ENCODE measurements around the gene HIPK2.

Gene HIPK2

DNA sequence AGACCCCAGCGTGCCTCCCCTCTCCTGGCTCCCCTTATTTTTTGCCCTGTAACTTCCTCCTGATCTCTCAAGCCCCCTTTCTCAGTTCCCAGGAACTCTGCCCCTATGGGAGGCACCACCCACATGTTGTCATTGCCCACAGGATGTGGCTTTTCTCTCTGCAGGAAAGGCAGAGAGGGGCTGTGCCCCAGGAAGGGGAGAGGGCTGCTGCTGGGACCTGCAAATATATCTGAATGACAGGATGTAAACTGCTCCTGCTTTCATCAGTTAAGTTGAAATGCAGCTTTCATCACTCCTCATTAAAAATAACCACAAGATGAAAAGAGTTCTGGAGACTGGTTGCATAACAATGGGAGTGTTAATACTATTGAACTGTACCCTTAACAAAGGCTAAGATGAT, 151.0 kb downstream of the HIPK2 start:
- TF ChIP-seq NFIC (IDR thresholded peaks at IDR 0.05) (no peak), CEBPB (IDR thresholded peaks at IDR 0.05) (no peak), FOXM1 (IDR thresholded peaks at IDR 0.05; ENCODE audit: borderline replicate concordance, low read depth) (no peak), EP300 (IDR thresholded peaks at IDR 0.05; ENCODE audit: borderline replicate concordance) (no peak), YY1 (IDR thresholded peaks at IDR 0.05; ENCODE audit: low read depth) (no peak), TEAD4 (IDR thresholded peaks at IDR 0.05) (no peak)
- TF ChIP-seq, protein P1, sequence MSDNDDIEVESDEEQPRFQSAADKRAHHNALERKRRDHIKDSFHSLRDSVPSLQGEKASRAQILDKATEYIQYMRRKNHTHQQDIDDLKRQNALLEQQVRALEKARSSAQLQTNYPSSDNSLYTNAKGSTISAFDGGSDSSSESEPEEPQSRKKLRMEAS (IDR thresholded peaks at IDR 0.05) = no peak
- TF ChIP-seq, protein P2, sequence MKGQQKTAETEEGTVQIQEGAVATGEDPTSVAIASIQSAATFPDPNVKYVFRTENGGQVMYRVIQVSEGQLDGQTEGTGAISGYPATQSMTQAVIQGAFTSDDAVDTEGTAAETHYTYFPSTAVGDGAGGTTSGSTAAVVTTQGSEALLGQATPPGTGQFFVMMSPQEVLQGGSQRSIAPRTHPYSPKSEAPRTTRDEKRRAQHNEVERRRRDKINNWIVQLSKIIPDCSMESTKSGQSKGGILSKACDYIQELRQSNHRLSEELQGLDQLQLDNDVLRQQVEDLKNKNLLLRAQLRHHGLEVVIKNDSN (IDR thresholded peaks at IDR 0.05) = no peak

GRCh38 chr7:139623518-139623917, 154.3 kb downstream of the HIPK2 start:
- TF ChIP-seq TEAD4 (IDR thresholded peaks at IDR 0.05) (no peak), YY1 (IDR thresholded peaks at IDR 0.05; ENCODE audit: low read depth) (no peak), TAF1 (IDR thresholded peaks at IDR 0.05; ENCODE audit: low read depth) (no peak), REST (IDR thresholded peaks at IDR 0.05; ENCODE audit: low read depth) (no peak), CREB1 (IDR thresholded peaks at IDR 0.05; ENCODE audit: low read depth) (no peak), CEBPB (IDR thresholded peaks at IDR 0.05) (no peak), NFIC (IDR thresholded peaks at IDR 0.05) (no peak), ZBTB7A (IDR thresholded peaks at IDR 0.05; ENCODE audit: low read depth) (no peak), TCF12 (IDR thresholded peaks at IDR 0.05; ENCODE audit: low read depth) (no peak)
- TF ChIP-seq, protein P2 (IDR thresholded peaks at IDR 0.05) = no peak
- TF ChIP-seq, protein P1 (IDR thresholded peaks at IDR 0.05) = no peak

DNA sequence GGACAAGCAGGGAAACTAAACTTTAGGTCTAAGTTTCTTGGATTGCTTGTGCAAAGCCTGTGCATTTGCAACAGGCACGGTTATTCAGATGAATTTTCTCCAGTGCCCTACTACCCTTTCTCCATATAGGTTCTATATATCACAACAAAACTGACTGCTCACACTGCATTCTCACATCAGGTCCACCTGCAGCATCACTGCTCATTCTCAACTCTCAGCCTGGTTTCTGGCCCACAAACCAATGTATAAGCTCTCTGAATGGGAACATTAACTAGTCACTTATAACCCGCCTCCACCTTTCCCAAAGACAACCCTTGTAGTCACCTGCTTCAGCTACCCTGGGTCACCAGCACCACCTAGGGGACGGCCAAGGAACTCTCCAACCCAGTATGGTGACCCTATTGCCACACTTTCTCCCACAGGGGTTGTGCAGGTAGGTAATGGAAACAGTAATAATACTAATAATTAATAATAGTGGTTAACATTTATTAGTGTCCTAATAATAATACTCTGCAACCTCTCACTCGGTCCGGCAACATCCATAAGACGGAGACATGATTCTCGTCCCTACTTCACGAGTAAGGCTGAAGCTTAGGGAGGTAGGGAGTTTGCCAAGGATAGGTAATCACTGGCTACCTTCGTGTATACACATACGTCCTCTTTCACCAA, 157.0 kb downstream of the HIPK2 start:
- TF ChIP-seq REST (IDR thresholded peaks at IDR 0.05; ENCODE audit: low read depth) = no peak
- no peak for TF ChIP-seq EGR1 (IDR thresholded peaks at IDR 0.05)
- TF ChIP-seq TCF12 (IDR thresholded peaks at IDR 0.05; ENCODE audit: low read depth) = no peak
- no peak for TF ChIP-seq NFIC (IDR thresholded peaks at IDR 0.05)
- no peak for TF ChIP-seq ZBTB7A (IDR thresholded peaks at IDR 0.05; ENCODE audit: low read depth)
- no peak for TF ChIP-seq YY1 (IDR thresholded peaks at IDR 0.05; ENCODE audit: low read depth)
- TF ChIP-seq, protein P2 (IDR thresholded peaks at IDR 0.05) = no peak
- no peak for TF ChIP-seq FOXM1 (IDR thresholded peaks at IDR 0.05; ENCODE audit: borderline replicate concordance, low read depth)
- TF ChIP-seq CEBPB (IDR thresholded peaks at IDR 0.05) = peak; percentile 57
- no peak for TF ChIP-seq TAF1 (IDR thresholded peaks at IDR 0.05; ENCODE audit: low read depth)
- TF ChIP-seq, protein P1 (IDR thresholded peaks at IDR 0.05) = no peak
- peak; percentile 90 for TF ChIP-seq RAD21 (IDR thresholded peaks at IDR 0.05; ENCODE audit: low read depth)
- TF ChIP-seq EP300 (IDR thresholded peaks at IDR 0.05; ENCODE audit: borderline replicate concordance) = no peak
- TF ChIP-seq CREB1 (IDR thresholded peaks at IDR 0.05; ENCODE audit: low read depth) = no peak
- TF ChIP-seq TEAD4 (IDR thresholded peaks at IDR 0.05) = no peak

DNA sequence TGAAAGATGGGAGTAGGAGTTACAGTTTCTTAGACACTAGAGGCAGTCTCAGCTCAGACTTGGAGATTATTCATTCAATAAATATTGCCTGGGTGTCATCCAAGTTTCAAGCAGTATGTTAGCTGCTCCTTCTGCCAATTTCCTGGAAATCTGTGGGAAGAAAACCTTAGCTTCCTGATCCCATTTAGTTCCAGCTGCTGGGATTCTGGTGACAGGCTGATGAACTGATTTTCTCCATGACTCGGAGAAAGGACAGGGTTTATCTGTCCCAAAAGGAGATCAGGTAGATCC, 158.5 kb downstream of the HIPK2 start:
- TF ChIP-seq TAF1 (IDR thresholded peaks at IDR 0.05; ENCODE audit: low read depth) (no peak), EP300 (IDR thresholded peaks at IDR 0.05; ENCODE audit: borderline replicate concordance) (no peak), REST (IDR thresholded peaks at IDR 0.05; ENCODE audit: low read depth) (no peak), CEBPB (IDR thresholded peaks at IDR 0.05) (no peak)
